CMK (cell line): ENCODE measurements around the gene CLEC10A.
"Not testable (repeated sequence)": the region's sequence is repeated elsewhere in the genome, so short reads cannot be mapped to it uniquely, and the experiment has no call there.

Experiments
- DNase-seq: peaks from one replicate; pipeline ENCODE4 v3.0.0-alpha.2; 2010; ENCODE audit warnings: low read depth

CLEC10A gene

DNA sequence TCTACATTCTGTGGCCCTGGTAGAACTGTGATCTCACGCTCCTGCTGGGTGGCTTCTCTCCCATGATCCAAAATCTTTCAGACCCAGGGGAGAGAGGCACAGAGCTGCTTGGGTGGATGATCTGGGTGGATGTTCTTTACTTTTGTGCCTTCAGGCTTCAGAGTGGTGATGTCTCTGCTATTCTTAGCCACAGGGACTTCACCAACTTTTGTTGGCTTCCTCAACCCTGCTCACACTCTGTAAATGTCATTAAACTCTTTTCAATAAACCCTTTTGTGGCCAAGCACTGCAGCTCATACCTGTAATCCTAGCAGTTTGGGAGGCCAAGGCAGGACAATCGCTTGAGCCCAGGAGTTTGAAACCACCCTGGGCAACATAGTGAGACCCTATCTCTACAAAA is 7.6 kb downstream of the CLEC10A start:
- DNase-seq: no peak

DNA sequence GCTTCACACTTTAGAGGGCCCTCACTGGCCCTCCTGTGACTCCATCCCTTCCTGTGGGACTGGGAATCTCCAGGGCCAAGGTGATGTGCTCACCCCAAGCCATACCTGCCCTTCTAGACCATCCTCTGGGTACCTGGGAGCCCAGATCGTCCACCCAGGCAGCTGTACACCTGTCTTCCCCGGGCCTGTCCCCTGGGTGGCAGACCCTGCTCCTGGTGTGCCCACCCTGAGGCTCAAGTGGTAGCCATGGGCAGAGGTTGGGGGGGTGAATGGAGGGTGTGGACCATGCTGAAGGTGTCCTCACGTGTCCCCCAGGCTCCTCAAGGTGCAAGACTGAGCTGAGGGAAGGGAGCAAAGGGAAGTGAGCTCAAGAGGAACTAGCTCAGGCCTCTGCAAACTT is 9.3 kb downstream of the CLEC10A start:
- DNase-seq: no peak

DNA sequence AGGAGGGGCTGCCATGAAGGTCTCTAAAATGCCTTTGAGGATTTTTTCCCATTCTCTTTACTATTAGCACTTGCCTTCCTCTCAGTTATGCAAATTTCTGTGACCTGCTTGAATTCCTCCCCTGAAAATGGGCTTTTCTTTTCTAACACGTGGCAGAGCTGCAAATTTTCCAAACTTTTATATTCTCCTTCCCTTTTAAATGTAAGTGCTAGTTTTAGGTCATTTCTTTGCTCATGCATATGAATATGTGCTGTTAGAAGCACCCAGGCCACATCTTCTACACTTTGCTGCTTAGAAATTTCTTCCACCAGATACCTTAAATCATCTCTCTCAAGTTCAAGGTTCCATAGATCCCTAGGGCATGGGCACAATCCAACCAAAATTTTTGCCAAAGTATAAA is 11.8 kb downstream of the CLEC10A start:
- DNase-seq: no peak

DNA sequence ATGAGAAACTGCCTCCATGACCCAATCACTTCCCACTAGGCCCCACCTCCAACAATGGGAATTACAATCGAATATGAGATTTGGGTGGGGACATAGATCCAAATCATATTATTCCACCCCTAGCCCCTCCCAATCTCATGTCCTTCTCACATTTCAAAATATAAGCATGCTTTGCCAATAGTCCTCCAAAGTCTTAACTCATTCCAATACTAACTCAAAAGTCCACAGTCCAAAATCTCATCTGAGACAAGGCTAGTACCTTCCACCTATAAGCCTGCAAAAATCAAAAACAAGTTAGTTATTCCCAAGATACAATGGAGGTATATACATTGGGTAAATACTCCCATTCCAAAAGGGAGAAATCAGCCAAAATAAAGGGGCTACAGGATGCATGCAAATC is 12.9 kb downstream of the CLEC10A start:
- DNase-seq: no peak

DNA sequence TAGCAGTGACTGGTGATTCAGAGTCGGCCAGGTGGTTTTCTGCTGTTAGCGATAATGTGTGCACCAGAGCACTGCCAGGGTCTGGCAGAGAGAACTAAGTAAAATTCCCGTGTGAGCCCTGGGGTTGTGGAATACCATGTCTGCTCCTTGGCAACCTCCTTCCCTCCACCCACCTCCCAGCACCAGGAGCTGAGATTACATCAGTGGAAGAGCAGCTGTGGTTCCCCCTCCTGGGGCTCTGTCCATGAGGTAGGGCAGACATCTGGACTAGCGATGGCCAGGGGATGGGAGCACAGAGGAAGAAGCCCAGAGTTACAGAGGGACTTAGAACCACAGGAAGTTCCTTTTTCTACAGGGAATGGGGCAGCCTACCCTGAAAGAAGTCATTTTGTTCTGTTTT is 15.8 kb downstream of the CLEC10A start:
- no peak for DNase-seq

DNA sequence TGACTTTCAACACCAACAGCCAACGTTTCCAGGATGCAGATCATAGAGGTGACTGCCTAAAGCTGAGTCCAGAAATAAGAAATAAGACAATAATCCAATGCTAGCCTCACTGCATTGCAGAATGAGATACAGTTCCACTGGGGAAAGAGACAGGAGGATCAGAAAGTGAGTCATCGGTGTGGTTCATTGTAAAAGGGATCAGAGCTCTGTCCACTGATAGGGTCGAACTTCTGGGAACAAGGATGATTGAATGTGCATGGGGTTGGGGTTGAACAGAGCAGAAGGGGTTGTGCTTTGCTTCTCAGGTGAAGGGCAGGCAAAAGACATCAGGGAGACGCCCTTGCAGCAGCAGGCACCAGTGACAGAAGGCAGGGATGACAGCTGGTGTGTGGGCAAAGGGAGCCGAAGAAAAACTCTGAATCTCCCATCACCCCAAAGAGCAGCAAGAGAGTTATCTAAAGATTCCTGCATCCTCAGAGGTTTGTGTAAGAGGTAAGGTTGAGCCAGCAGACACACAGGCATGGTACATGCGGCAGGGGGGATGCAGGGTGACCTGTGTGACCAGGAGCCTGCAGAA is 16.4 kb downstream of the CLEC10A start:
- DNase-seq: no peak

DNA sequence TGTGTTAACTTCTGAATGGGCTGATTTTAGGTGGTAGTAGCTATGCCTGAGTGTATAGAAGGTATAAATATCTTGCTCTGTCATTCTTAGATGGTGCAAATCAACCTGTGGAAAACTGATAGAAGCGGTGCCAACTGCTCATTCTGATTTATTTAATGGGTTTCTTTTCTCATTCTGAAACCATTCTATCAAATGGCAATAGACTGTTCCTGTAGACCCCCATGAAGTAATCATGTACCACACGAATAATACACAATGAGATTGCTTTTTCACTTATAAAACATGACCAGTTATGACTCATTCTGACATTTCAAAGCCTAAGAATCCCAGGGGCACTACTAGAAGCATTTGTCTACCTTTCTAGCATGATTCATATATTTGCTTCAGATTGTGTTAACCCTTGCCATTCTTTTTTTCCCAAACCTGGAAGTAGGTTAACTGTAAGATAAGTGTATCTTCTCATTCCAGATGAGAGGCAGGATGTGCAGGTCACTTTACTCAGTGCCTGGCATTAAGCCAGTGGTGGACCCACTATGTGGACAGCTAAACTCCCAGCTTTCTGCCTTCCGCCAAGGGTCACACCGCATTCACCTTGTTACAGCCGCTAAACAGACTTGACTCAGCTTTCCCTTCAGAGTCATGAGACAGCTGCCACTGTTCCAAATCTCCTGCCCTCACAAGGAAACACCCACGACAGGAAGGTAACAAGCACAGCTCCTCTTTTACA is 19.7 kb downstream of the CLEC10A start:
- DNase-seq: no peak

DNA sequence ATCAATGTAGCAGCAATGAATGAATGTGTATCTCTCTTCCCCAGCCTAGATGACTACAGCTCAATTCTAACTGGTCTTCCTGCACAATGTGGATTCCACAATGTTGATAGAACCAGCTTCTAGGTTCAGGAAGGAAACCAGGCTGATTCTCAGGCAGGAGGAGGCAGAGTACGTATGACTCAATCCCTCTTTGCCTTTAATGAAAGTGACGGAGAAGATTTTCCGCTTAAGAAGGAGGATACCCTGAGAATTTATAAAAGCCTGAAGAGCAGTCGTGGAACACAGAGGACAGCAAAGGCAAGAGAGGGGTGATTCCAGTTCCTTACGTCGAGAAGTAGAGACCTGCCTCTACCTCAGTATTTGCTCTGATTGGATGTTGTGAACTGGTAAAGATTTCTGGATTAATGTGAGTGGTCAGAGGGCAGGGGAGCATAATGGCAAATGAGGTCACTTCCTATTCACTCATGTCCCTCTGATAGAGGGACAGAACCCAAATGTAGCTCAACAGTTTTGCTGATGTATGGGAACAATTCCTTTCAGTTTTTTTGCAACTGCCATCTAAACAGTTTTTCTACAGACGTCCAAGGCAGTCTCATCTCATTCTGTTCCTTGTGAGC is 21.1 kb downstream of the CLEC10A start:
- DNase-seq: no peak

DNA sequence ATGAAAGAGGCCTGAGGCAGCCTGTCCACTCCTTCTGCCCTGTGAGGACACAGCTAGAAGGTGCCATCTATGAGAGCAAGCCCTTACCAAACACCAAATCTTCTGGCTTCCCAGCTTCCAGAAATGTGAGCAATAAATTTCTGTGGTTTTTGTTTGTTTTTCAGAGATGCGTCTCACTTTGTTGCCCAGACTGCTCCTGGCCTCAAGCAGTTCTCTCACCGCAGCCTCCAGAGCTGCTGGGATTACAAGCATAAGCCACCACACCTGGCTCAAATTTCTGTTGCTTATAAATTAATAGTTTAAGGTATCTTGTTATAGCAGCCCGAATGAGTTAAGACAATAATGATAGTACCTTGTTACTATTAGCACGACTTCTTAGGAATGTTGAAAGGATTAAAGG is 23.7 kb downstream of the CLEC10A start:
- DNase-seq: no peak

DNA sequence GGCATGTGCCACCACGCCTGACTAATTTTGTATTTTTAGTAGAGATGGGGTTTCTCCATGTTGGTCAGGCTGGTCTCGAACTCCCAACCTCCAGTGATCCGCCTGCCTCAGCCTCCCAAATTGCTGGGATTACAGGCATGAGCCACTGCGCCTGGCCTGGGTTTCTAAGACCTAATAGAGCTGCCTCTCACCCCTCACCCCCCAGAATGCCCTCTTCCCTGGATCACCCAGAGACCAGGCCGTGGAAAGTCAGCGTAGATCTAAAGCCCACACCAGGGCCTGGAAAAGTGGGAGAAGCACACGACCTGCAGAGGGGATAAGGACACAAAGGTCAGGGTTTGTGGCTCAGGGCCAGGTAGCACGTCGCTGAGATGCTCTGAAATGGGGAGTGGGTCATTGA is 29.5 kb downstream of the CLEC10A start:
- DNase-seq: not testable (repeated sequence)

DNA sequence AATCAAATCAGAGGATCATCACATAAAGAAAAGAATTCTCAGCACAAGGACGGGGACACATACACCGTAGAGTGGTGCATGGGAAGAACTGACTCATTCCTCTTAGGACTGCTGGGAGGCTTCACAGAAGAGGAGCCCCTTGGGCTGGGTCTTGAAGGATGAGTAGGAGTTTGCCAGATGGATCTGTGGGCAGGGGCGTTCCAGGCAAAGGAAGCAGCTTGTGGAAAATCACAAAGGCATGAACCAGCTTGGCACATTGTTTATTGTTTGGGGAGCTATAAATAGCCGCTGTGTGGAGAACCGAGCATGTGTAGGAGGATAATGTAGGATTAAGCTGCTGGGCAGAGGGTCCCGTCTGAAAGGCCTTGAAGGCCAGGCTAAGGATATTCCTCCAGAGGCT is 31.1 kb downstream of the CLEC10A start:
- no peak for DNase-seq

DNA sequence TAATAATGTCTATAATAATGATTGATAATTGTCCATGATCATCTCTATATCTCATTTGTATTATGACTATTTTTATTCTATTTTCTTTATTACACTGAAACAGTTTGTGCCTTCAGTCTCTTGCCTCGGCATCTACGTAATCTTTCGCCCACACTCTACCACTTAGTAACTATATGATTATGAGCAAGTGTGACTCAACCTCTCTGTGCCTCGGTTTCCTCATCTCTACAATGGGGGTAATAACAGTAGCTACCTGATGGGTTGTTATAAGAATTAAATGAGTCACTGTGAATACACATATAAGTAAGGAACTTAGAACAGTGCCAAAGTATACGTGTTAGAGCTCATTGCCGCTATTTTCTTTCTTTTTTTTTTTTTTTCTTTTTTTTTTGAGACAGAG is 32.5 kb downstream of the CLEC10A start:
- DNase-seq: no peak

DNA sequence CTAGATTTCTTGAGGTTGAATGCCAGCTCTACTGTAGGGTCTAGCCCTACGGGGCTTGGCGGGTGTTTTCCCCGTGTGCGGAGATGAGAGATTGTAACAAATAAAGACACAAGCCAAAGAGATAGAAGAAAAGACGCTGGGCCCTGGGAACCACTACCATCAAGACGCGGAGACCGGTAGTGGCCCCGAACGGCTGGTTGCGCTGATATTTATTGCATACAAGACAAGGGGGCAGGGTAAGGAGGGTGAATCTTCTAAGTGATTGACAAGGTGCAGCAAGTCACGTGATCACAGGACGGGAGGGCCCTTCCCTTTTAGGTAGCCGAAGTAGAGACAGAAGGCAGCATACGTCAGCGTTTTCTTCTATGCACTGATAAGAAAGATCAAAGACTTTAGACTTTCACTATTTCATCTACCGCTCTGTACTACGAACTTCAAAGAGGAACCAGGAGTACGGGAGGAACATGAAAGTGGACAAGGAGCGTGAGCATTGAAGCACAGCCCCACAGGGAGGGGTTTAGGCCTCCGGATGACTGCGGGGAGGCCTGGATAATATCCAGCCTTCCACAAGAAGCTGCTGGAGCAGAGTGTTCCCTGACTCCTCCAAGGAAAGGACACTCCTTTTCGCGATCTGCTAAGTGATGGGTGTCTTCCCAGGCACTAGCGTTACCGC is 33.2 kb downstream of the CLEC10A start:
- not testable (repeated sequence) for DNase-seq

DNA sequence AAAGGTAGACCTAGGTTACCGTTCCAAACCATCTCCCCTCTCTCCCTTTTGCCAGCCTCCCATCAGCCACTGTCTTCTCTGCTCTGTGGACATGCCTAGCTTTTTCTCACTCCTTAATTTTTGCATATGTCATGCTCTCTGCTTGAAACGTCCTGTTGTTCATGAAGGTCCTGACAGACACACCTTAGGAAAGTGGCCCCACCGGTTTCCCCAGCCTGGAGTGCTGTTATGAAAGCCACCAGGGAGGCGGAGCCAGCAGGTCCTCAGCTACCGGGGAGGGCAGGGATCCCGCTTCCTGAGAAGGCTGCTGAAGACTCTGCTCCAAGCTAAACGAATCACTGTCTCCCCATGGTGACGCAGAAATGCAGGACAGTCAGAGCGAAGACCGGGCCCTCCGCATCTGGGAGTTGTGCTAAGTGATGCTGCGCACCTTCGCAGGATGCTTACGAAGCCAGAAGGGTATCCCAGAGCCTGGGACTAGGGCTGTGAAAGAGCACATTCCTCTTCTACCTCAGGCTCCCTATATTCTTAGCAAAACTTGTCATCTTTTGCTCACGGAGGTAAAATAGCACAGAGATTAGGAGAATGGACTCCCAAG is 33.8 kb downstream of the CLEC10A start:
- no peak for DNase-seq

DNA sequence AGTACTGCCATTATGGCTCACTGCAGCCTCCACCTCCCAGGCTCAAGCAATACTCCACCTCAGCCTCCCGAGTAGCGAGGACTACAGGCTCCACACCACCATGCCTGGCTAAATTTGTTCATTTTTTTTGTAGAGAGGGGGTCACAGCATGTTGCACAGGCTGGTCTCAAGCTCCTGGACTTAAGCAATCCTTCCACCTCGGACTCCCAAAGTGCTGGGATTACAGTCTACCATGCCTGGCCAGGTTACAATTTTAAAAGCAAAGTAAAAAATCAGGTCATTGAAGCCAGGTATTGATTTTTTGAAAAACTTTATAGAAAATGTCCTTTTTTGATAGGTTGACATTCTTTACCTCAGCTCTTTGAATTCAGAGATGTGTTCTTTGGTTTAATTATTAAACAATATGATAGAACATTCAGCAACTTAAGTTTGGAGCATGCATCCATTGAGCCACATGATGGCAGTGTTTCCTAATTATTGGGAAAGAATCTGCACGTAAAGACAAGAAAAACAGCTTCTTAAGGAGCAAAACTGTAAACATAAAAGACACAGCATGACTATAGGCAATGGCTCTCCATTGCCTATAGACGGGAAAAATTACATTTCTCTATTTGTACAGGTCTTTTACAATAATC is 34.4 kb downstream of the CLEC10A start:
- no peak for DNase-seq

DNA sequence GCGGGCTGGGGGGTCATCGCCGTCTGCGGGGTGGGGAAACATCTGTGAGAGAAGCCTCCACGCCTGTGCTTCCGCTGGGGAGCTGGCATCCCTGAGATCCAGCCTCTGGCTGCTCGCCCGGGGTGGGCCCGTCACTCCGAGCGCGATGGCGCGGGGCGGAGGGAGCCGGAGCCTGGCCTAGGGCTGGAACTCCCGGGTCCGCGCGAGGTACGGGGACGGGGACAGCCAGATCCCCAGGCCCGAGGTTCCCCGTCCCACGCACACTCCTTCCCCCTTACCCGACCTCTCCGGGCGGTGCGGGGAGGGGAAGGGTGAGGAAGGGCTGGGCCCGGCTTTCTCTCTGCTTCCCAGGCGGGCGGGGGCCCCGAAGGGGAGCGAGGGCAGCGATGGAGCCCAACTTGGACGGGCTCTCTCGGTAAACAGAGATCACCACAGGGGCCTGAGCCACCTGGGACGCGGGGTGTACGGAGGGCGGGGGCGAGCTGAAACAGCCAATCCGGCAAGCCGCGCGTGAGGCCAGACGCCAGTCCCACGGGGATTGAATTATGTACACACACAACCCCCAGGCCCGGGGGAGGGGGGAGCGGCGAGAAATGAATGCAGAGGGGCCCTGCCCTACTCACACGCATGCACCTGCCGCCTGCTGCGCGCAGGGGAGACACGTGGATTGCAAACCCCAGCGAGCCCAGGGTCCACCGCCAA is 36.4 kb downstream of the CLEC10A start, which contains the start of gene SLC16A11:
Gene SLC16A11 (minus strand): TSS at position 596 of the 702 bp plus-strand sequence. CDS start 579 bp downstream, at position 17.
- no peak for DNase-seq

DNA sequence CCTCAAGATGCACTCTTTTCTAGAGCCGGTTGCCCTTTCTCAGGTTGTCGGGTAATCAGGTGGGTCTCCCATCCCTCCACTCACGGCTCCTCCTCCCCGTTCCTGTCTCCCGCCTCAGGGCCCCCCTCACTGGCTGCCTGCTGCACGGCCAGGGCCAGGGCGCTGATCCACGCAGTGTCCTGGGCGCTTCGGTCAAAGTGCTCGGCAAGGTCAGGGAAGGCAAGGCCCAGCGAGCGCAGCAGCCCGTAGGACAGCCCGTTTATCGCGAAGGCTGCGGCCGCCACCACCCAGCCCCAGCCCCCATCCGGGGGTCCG is 36.9 kb downstream of the CLEC10A start:
- no peak for DNase-seq

DNA sequence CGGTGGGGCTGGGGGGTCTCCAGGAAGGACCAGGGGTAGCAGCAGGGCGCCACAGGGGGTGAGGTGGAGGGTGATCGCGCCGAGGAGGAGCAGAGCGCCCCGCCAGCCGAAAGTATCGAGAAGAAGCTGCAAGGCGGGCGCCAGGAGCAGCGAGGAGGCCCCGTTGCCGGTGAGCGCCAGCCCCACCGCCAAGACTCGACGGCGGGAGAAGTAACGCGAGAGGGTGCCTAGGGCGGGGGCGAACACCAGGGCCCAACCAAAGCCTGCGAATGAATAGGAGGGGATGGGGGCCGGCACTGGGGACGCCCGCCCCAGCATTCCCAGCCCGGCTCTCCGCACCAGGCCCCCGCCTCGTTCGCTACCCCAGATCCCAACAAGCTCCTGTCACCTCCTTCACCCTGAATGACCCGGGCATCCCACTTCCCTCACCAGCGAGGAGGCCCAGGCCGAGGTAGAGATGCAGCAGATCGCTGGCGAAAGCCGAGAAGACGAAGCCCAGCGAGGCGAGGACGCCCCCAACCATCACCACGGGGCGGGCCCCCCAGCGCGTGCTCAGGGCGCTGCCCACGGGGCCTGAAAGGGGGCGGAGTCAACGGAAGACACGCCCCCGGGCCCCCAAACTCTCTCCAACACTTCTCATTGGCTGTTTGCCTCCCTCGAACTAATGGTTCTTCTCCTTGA is 37.4 kb downstream of the CLEC10A start:
- no peak for DNase-seq

DNA sequence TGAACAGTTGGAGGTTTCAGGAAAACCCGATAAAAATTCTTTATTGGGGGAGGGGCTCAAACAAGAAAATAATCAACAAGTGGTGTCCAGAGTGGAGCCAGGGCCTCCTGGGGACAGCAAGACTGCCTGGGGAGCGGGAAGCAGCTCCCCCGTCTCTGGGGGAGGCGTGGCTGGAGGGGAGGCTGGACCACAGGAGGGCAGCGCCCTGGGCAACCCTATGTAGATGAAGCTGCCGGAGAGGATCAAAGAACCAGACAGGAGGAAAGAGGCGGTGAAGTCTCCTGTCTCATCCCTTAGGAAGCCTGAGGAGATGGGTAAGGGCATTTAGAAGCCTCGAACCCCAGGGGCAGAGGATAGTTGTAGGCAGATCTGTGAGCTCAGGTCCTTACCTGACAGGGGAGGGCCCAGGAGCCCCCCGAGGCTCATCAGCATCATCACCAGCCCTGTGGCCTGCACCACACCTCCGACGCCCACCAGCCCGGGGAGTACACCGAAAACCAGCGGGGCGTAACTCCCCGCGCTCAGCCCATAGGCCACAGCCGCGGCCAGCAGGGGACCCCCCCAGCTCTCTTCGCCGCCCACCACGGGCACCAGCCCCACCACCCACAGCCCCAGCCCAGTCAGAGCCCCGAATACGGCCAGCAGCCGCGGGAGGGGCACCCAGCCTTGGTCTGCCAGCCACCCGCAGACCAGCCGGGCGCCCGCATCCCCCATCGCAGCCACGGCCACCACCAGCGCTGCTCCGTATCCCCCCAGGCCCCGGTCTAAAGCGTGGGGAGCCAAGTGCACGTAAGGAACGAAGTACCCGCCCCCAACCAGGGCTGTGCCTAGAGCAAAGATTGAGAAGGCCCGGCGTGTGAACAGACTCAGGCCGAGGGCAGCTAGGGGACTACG is 38.2 kb downstream of the CLEC10A start:
- DNase-seq: no peak

DNA sequence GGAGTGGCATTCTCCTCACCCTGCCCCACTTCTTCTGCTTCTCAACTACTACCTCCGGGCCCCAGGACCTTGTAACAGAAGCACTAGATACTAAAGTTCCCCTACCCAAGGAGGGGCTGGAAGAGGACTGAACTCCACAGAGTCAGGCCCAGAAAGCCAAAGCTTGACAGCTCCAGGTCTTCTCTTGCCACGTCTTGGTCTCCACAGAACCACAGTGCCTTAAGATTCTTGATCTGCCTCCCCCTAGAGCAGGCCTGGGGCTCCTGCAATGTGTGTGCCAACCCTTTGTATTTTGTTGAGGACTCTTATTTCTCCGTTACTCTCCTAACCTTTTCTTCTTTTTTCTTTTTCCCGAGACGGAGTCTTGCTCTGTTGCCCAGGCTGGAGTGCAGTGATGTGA is 40.2 kb downstream of the CLEC10A start:
- DNase-seq: no peak
